DLD1 (cell line): ENCODE measurements around the gene TGM6.

Experiments used
- in situ Hi-C: cut with HindIII; loops from 2 replicates; pipeline ENCODE4 v1.10.0; 2017; ENCODE audit warnings: low sequenced_read_pairs

The TGM6 gene

GRCh38 chr20:2380601-2381000, at the start of gene TGM6:
Gene TGM6 (plus strand): TSS chr20:2380901. CDS start chr20:2380969, 68 bp downstream.
- in situ Hi-C loops, result no loop called here

GRCh38 chr20:2331106-2331505, 49.6 kb upstream of the TGM6 start:
- in situ Hi-C loops, result no loop called here

- in situ Hi-C loops, result no loop called here
Measured at GRCh38 chr20:2331901-2332565, 48.7 kb upstream of the TGM6 start.

- in situ Hi-C loops, result no loop called here
Measured at GRCh38 chr20:2332711-2333110, 48.0 kb upstream of the TGM6 start.

GRCh38 chr20:2333821-2334220, 46.9 kb upstream of the TGM6 start:
- in situ Hi-C loops, result no loop called here

- in situ Hi-C loops, result no loop called here
Measured at GRCh38 chr20:2335096-2335870, 45.4 kb upstream of the TGM6 start.

GRCh38 chr20:2336471-2336870, 44.2 kb upstream of the TGM6 start:
- in situ Hi-C loops, result no loop called here

- in situ Hi-C loops, result no loop called here
Measured at GRCh38 chr20:2337142-2337541, 43.6 kb upstream of the TGM6 start.

- in situ Hi-C loops, result no loop called here
Measured at GRCh38 chr20:2338411-2339066, 42.2 kb upstream of the TGM6 start.

- in situ Hi-C loops, result no loop called here
Measured at GRCh38 chr20:2340136-2340535, 40.6 kb upstream of the TGM6 start.

- in situ Hi-C loops, result no loop called here
Measured at GRCh38 chr20:2340823-2341222, 39.9 kb upstream of the TGM6 start.

- in situ Hi-C loops, result no loop called here
Measured at GRCh38 chr20:2341336-2341735, 39.4 kb upstream of the TGM6 start.

GRCh38 chr20:2342243-2342642, 38.5 kb upstream of the TGM6 start:
- in situ Hi-C loops, result no loop called here

- in situ Hi-C loops, result no loop called here
Measured at GRCh38 chr20:2346188-2346587, 34.5 kb upstream of the TGM6 start.

GRCh38 chr20:2348336-2348735, 32.4 kb upstream of the TGM6 start:
- in situ Hi-C loops, result no loop called here

- in situ Hi-C loops, result no loop called here
Measured at GRCh38 chr20:2349801-2350200, 30.9 kb upstream of the TGM6 start.

- in situ Hi-C loops, result no loop called here
Measured at GRCh38 chr20:2350606-2351005, 30.1 kb upstream of the TGM6 start.

GRCh38 chr20:2353231-2353630, 27.5 kb upstream of the TGM6 start:
- in situ Hi-C loops, result no loop called here

- in situ Hi-C loops, result no loop called here
Measured at GRCh38 chr20:2357114-2357513, 23.6 kb upstream of the TGM6 start.

GRCh38 chr20:2358006-2358405, 22.7 kb upstream of the TGM6 start:
- in situ Hi-C loops, result no loop called here

GRCh38 chr20:2361035-2361593, 19.6 kb upstream of the TGM6 start:
- in situ Hi-C loops, result no loop called here

- in situ Hi-C loops, result no loop called here
Measured at GRCh38 chr20:2363187-2363586, 17.5 kb upstream of the TGM6 start.
